ENCODE measurements around the gene AP5M1.
"Not testable (repeated sequence)": the region's sequence is repeated elsewhere in the genome, so short reads cannot be mapped to it uniquely, and the experiment has no call there.

The AP5M1 gene

DNA sequence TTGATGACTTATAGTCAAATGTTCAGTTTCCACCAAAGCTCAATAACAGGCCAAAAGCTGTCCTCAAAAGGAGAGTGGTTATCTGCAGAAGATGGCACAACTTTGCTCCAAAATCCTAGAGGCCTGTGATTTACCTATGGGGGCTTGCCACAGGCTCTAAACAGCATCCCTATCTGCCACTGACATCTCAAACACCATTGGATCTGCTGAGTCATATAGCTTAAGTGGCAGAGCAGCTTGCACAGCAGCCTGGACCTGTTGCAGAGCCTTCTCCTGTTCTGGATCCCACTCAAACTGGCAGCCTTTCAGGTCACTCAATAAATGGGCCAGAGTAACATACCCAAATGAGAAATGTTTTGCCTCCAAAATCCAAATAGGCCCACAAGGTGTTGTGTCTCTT, 61.1 kb downstream of the AP5M1 start:
- Histone ChIP-seq H4K20me1 (ENCODE audit: insufficient read depth, low read length) (no peaks in the 10 kb centered on the region), H3K27ac (ENCODE audit: low read depth, low read length, poor library complexity, severe bottlenecking) (no peak overlapping the region), H3K4me3 (ENCODE audit: low read depth, low read length, poor library complexity, severe bottlenecking) (no peak overlapping the region), H3K79me2 (ENCODE audit: insufficient read depth, low read length) (no peaks in the 10 kb centered on the region), H3K4me1 (ENCODE audit: insufficient read depth, low read length, severe bottlenecking) (no peaks in the 10 kb centered on the region), H3K36me3 (ENCODE audit: insufficient read depth, low read length) (no peaks in the 10 kb centered on the region), H3K4me2 (ENCODE audit: low read length) (no peak overlapping the region), H2AFZ (ENCODE audit: low read length) (no peak overlapping the region), H3F3A (ENCODE audit: insufficient read depth, low read length) (no peaks in the 10 kb centered on the region), H3K9ac (ENCODE audit: low read length) (no peak overlapping the region), H3K27me3 (ENCODE audit: insufficient read depth, low read length) (no peaks in the 10 kb centered on the region), H3K9me2 (ENCODE audit: low read depth, low read length) (no peaks in the 10 kb centered on the region), H3K9me3 (ENCODE audit: low read length) (no peaks in the 10 kb centered on the region)
- TF ChIP-seq EZH2 (IDR thresholded peaks at IDR 0.05; ENCODE audit: borderline replicate concordance, low read length): no peak
- TF ChIP-seq, protein P1, sequence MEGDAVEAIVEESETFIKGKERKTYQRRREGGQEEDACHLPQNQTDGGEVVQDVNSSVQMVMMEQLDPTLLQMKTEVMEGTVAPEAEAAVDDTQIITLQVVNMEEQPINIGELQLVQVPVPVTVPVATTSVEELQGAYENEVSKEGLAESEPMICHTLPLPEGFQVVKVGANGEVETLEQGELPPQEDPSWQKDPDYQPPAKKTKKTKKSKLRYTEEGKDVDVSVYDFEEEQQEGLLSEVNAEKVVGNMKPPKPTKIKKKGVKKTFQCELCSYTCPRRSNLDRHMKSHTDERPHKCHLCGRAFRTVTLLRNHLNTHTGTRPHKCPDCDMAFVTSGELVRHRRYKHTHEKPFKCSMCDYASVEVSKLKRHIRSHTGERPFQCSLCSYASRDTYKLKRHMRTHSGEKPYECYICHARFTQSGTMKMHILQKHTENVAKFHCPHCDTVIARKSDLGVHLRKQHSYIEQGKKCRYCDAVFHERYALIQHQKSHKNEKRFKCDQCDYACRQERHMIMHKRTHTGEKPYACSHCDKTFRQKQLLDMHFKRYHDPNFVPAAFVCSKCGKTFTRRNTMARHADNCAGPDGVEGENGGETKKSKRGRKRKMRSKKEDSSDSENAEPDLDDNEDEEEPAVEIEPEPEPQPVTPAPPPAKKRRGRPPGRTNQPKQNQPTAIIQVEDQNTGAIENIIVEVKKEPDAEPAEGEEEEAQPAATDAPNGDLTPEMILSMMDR (IDR thresholded peaks at IDR 0.05; ENCODE audit: low read length): no peak

DNA sequence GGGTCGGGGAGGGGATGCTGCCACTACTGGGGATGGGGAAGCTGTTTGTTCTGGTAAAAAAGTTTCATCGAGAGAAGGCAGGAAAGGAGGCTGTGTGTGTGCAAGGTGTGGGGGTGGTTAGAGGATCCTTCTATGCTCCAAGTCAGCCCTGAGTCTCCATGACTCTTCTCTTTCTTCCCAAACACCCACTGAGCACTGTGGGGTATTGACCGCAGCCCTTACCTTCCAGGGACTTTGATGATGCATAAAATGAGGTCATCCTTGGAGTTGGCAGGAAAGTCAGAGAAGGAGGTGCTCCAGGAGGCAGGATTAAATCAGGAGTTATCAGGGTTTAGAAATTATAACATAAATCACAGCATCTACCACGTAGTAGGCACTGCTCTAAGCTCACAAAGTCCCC, 63.7 kb downstream of the AP5M1 start:
- not testable (repeated sequence) for H2AFZ ChIP-seq (ENCODE audit: low read length); H3K9me2 ChIP-seq (ENCODE audit: low read depth, low read length); H3K79me2 ChIP-seq (ENCODE audit: insufficient read depth, low read length); H3K4me1 ChIP-seq (ENCODE audit: insufficient read depth, low read length, severe bottlenecking); H3K4me2 ChIP-seq (ENCODE audit: low read length); H3K9me3 ChIP-seq (ENCODE audit: low read length); H3K4me3 ChIP-seq (ENCODE audit: low read depth, low read length, poor library complexity, severe bottlenecking); H3F3A ChIP-seq (ENCODE audit: insufficient read depth, low read length); H4K20me1 ChIP-seq (ENCODE audit: insufficient read depth, low read length); H3K9ac ChIP-seq (ENCODE audit: low read length); H3K27me3 ChIP-seq (ENCODE audit: insufficient read depth, low read length); H3K27ac ChIP-seq (ENCODE audit: low read depth, low read length, poor library complexity, severe bottlenecking); H3K36me3 ChIP-seq (ENCODE audit: insufficient read depth, low read length)

DNA sequence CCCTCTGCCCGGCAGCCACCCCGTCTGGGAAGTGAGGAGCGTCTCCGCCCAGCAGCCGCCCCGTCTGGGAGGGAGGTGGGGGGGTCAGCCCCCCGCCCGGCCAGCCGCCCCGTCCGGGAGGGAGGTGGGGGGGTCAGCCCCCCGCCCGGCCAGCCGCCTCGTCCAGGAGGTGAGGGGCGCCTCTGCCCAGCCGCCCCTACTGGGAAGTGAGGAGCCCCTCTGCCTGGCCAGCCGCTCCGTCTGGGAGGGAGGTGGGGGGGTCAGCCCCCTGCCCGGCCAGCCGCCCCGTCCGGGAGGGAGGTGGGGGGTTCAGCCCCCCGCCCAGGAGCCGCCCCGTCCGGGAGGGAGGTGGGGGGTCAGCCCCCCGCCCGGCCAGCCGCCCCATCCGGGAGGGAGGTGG, 65.0 kb downstream of the AP5M1 start:
- H3K27me3 ChIP-seq (ENCODE audit: insufficient read depth, low read length); H3F3A ChIP-seq (ENCODE audit: insufficient read depth, low read length); H3K36me3 ChIP-seq (ENCODE audit: insufficient read depth, low read length); H3K4me3 ChIP-seq (ENCODE audit: low read depth, low read length, poor library complexity, severe bottlenecking); H2AFZ ChIP-seq (ENCODE audit: low read length); H3K9ac ChIP-seq (ENCODE audit: low read length); H3K27ac ChIP-seq (ENCODE audit: low read depth, low read length, poor library complexity, severe bottlenecking); H3K9me3 ChIP-seq (ENCODE audit: low read length); H3K9me2 ChIP-seq (ENCODE audit: low read depth, low read length); H4K20me1 ChIP-seq (ENCODE audit: insufficient read depth, low read length); H3K4me2 ChIP-seq (ENCODE audit: low read length); H3K79me2 ChIP-seq (ENCODE audit: insufficient read depth, low read length); H3K4me1 ChIP-seq (ENCODE audit: insufficient read depth, low read length, severe bottlenecking): not testable (repeated sequence)

DNA sequence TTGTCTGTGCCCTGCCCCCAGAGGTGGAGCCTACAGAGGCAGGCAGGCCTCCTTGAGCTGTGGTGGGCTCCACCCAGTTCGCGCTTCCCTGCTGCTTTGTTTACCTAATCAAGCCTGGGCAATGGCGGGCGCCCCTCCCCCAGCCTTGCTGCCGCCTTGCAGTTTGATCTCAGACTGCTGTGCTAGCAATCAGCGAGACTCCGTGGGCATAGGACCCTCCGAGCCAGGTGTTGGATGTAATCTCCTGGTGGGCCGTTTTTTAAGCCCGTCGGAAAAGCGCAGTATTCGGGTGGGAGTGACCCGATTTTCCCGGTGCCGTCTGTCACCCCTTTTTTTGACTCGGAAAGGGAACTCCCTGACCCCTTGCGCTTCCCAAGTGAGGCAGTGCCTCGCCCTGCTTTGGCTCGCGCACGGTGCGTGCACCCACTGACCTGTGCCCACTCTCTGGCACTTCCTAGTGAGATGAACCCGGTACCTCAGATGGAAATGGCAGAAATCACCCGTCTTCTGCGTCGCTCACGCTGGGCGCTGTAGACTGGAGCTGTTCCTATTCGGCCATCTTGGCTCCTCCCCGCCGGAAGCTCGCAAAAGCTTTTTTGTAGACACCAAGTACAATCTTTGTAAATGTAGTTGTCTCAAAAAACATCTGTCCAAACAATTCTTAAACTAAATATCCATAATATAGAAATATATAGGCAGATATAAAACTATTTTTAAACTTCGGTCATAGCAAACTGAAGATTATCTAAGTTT, 75.0 kb downstream of the AP5M1 start:
- H3K36me3 ChIP-seq (ENCODE audit: insufficient read depth, low read length); H2AFZ ChIP-seq (ENCODE audit: low read length); H3K4me2 ChIP-seq (ENCODE audit: low read length); H3K9ac ChIP-seq (ENCODE audit: low read length); H3K9me3 ChIP-seq (ENCODE audit: low read length); H4K20me1 ChIP-seq (ENCODE audit: insufficient read depth, low read length); H3K4me3 ChIP-seq (ENCODE audit: low read depth, low read length, poor library complexity, severe bottlenecking); H3K79me2 ChIP-seq (ENCODE audit: insufficient read depth, low read length); H3K9me2 ChIP-seq (ENCODE audit: low read depth, low read length); H3K4me1 ChIP-seq (ENCODE audit: insufficient read depth, low read length, severe bottlenecking); H3K27me3 ChIP-seq (ENCODE audit: insufficient read depth, low read length); H3K27ac ChIP-seq (ENCODE audit: low read depth, low read length, poor library complexity, severe bottlenecking); H3F3A ChIP-seq (ENCODE audit: insufficient read depth, low read length): not testable (repeated sequence)
